Activated T-cell treated with anti-CD3 and anti-CD28 coated beads, Interleukin-2, amount 50 U/mL, for 48 hours (primary cell): ENCODE data around the gene NMB.
"Not testable (repeated sequence)": the region's sequence is repeated elsewhere in the genome, so short reads cannot be mapped to it uniquely, and the experiment has no call there.

ENCODE experiments used
- DNase-seq, 2 experiments: peaks; one replicate each; pipeline ENCODE4 v3.0.0-alpha.2; 2020

NMB gene

GRCh38 chr15:84658080-84658787 lies at the start of gene NMB:
NMB (minus strand) TSS chr15:84658199; CDS start chr15:84658152, 47 bp downstream.
- peak; percentile 86 to 89 for DNase-seq

- no peak for DNase-seq
These were observed 45.8 kb upstream of the NMB start for GRCh38 chr15:84703808-84704207.

- DNase-seq: no peak
These were observed 45.0 kb upstream of the NMB start for GRCh38 chr15:84702961-84703482.

- DNase-seq: no peak
These were observed 41.7 kb upstream of the NMB start for GRCh38 chr15:84699538-84700191.

GRCh38 chr15:84697236-84697990 lies 39.4 kb upstream of the NMB start:
- DNase-seq: no peak

- DNase-seq: no peak
These were observed 38.8 kb upstream of the NMB start for GRCh38 chr15:84696757-84697156.

GRCh38 chr15:84690342-84690741 lies 32.3 kb upstream of the NMB start:
- no peak for DNase-seq

- DNase-seq: no peak
These were observed 31.9 kb upstream of the NMB start for GRCh38 chr15:84689858-84690257.

- DNase-seq: not testable (repeated sequence)
These were observed 28.4 kb upstream of the NMB start for GRCh38 chr15:84686446-84686845.

GRCh38 chr15:84685304-84685703 lies 27.3 kb upstream of the NMB start:
- no peak for DNase-seq

GRCh38 chr15:84684092-84684491 lies 26.1 kb upstream of the NMB start:
- no peak for DNase-seq

GRCh38 chr15:84681831-84682230 lies 23.8 kb upstream of the NMB start:
- peak; percentile 39 to 53 for DNase-seq

- DNase-seq: no peak
These were observed 13.2 kb upstream of the NMB start for GRCh38 chr15:84671211-84671610.

- DNase-seq: peak; percentile 72 to 74
These were observed 11.7 kb upstream of the NMB start for GRCh38 chr15:84669726-84670125.

GRCh38 chr15:84668221-84668982 lies 10.4 kb upstream of the NMB start:
- no peak for DNase-seq

- no peak for DNase-seq
These were observed 8.4 kb upstream of the NMB start for GRCh38 chr15:84666373-84666772.

GRCh38 chr15:84661001-84661400 lies 3.0 kb upstream of the NMB start:
- DNase-seq: no peak

GRCh38 chr15:84659904-84660781 lies 2.1 kb upstream of the NMB start:
- no peak for DNase-seq

GRCh38 chr15:84658788-84659411 lies 901 bp upstream of the NMB start:
- no peak for DNase-seq

GRCh38 chr15:84657748-84658079 lies 285 bp downstream of the NMB start:
- no peak for DNase-seq

- DNase-seq: no peak
These were observed 1.0 kb downstream of the NMB start for GRCh38 chr15:84656972-84657371.
